HEK293T (cell line): ENCODE results near the gene KCNA2.

Source experiments
- BHLHE40 ChIP-seq: fragments of 450-650 bp; IDR thresholded peaks from 2 replicates; pipeline ENCODE4 v1.6.1; 2016; ENCODE audit warnings: mild to moderate bottlenecking, moderate library complexity, borderline replicate concordance
- CTBP1 ChIP-seq: fragments of 450-650 bp; IDR thresholded peaks from 2 replicates; pipeline ENCODE4 v1.6.1; 2016; ENCODE audit warnings: borderline replicate concordance
- FOXA1 ChIP-seq: fragments of 450-650 bp; IDR thresholded peaks from 2 replicates; pipeline ENCODE4 v1.6.1; 2016; ENCODE audit warnings: mild to moderate bottlenecking
- SP1 ChIP-seq: fragments of 450-650 bp; IDR thresholded peaks from 2 replicates; pipeline ENCODE4 v1.6.1; 2017
- SUZ12 ChIP-seq: fragments of 450-650 bp; IDR thresholded peaks from 2 replicates; pipeline ENCODE4 v1.6.1; 2016; ENCODE audit warnings: mild to moderate bottlenecking

DNA sequence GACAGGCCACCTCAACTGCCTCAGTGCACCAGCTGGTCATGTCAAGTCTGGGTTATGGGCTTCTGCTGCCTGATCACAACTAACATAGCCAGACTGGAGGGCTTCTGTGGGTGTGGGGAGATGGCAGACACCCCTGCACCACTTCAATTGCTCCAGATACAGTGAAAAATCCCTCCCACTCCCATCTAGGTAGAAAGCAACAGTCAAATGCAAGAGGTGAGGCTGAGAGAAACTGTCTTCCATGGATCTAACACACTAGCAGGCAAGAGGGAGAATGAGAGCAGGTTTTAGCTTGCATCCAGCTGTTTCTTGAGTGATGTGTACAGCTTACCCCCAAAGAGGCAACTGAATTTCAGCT lies 10.8 kb downstream of the KCNA2 start:
- TF ChIP-seq SP1 (no peak), FOXA1 (no peak), SUZ12 (no peak), BHLHE40 (no peak), CTBP1 (no peak)
